ENCODE results near the gene LMAN2L.

Gene LMAN2L

GRCh38 chr2:96760036-96760985 is 20.4 kb upstream of the LMAN2L start, which contains the start of gene CNNM4:
CNNM4 (plus strand) TSS chr2:96760902; CDS start chr2:96761000, 98 bp downstream.
- no peak for FAIRE-seq

GRCh38 chr2:96759548-96759947 is 19.7 kb upstream of the LMAN2L start:
- FAIRE-seq = no peak

- FAIRE-seq = no peak
These were observed 19.1 kb upstream of the LMAN2L start for GRCh38 chr2:96758987-96759386.

GRCh38 chr2:96757477-96757860 is 17.6 kb upstream of the LMAN2L start:
- no peak for FAIRE-seq

GRCh38 chr2:96756788-96757476 is 17.1 kb upstream of the LMAN2L start:
- FAIRE-seq = no peak

- FAIRE-seq = no peak
These were observed 14.5 kb upstream of the LMAN2L start for GRCh38 chr2:96754317-96754716.

- no peak for FAIRE-seq
These were observed 13.9 kb upstream of the LMAN2L start for GRCh38 chr2:96753661-96754282.

GRCh38 chr2:96751800-96752199 is 11.9 kb upstream of the LMAN2L start:
- no peak for FAIRE-seq

- FAIRE-seq = peak; percentile 95
These were observed 7.3 kb upstream of the LMAN2L start for GRCh38 chr2:96747061-96747617.

GRCh38 chr2:96739076-96739632 is 710 bp downstream of the LMAN2L start:
- FAIRE-seq = no peak

GRCh38 chr2:96737831-96738230 is 2.0 kb downstream of the LMAN2L start:
- no peak for FAIRE-seq

- FAIRE-seq = no peak
These were observed 2.6 kb downstream of the LMAN2L start for GRCh38 chr2:96737251-96737650.

- no peak for FAIRE-seq
These were observed 4.8 kb downstream of the LMAN2L start for GRCh38 chr2:96734880-96735583.

- FAIRE-seq = no peak
These were observed 5.9 kb downstream of the LMAN2L start for GRCh38 chr2:96733931-96734330.

GRCh38 chr2:96730212-96730611 is 9.7 kb downstream of the LMAN2L start:
- FAIRE-seq = no peak

GRCh38 chr2:96729748-96730147 is 10.1 kb downstream of the LMAN2L start:
- no peak for FAIRE-seq

- no peak for FAIRE-seq
These were observed 12.4 kb downstream of the LMAN2L start for GRCh38 chr2:96727431-96727830.

GRCh38 chr2:96726131-96726530 is 13.7 kb downstream of the LMAN2L start:
- no peak for FAIRE-seq

- FAIRE-seq = no peak
These were observed 23.5 kb downstream of the LMAN2L start for GRCh38 chr2:96716388-96716787.

- no peak for FAIRE-seq
These were observed 24.2 kb downstream of the LMAN2L start for GRCh38 chr2:96715658-96716057.

GRCh38 chr2:96710985-96711384 is 28.9 kb downstream of the LMAN2L start:
- FAIRE-seq = no peak

Measured in endometrium (tissue), 2 donors.